K562 (cell line): Measurements from ENCODE around the gene NDUFAF5. TPM values are rescaled to one million over a fixed set of nuclear protein-coding genes. Genes with fewer than 3 reads are reported as not detected.

Source experiments
- ATAC-seq: fragments of 200-7000 bp; cut with Tn5 transposase; 3 replicates; pipeline ENCODE4 v1.9.1; 2020; ENCODE audit warnings: moderate library complexity
- BruUV-seq: library from RNA; stranded (reverse); fragments of 400-500 nt; replicated peaks from 2 replicates; lab custom pipeline; 2021; lab: Mats Ljungman, UMichigan
- CTCF ChIA-PET: fragments of 300-600 bp; formaldehyde crosslinking; extraction: SDS; loops from one replicate; lab custom pipeline; 2021; ENCODE audit warnings: low intra/inter-chr PET ratio; lab: Yijun Ruan, JAX
- POLR2A ChIA-PET: fragments of 300-600, 350-650 bp; sonication (Branson Sonifier 250); formaldehyde crosslinking; extraction: SDS; loops from one replicate; lab custom pipeline; 2021; ENCODE audit warnings: antibody characterized with exemption, inconsistent platforms; lab: Yijun Ruan, JAX
- DNase-seq, 4 experiments: peaks; one replicate each; pipeline versions ENCODE4 v3.0.0 to v3.0.0-alpha.2; 2011 to 2018; ENCODE audit warnings: low spot score in 3 of 4, mixed read lengths in 3 of 4; ENCODE audit errors: extremely low read depth in 1 of 4
- FAIRE-seq: peaks from 2 replicates; lab custom pipeline; 2011; peaks lifted over from hg19 to GRCh38; lab: Jason Lieb, UNC
- H2AFZ ChIP-seq: 2 replicates; pipeline ENCODE4 v1.6.0; 2011; ENCODE audit warnings: low read depth, low read length, control low read depth, inconsistent platforms
- H3K27ac ChIP-seq: fragments of 200-600 bp; 3 replicates; pipeline ENCODE4 v1.8.0; 2011; ENCODE audit warnings: low read depth, mild to moderate bottlenecking, control low read depth, inconsistent platforms, low read length, moderate library complexity, mixed read lengths; ENCODE audit errors: extremely low read depth
- H3K27me3 ChIP-seq, 2 experiments: fragments of 300-600 bp in 1 of 2; 2 replicates in 1 of 2; 3 replicates in 1 of 2; pipeline versions ENCODE4 v1.6.0 to v1.8.0; 2011; ENCODE audit warnings: inconsistent platforms in 2 of 2, low read length in 2 of 2, mild to moderate bottlenecking in 1 of 2, mixed read lengths in 1 of 2, moderate library complexity in 1 of 2; ENCODE audit not compliant: control insufficient read depth in 2 of 2, insufficient read depth in 2 of 2
- H3K36me3 ChIP-seq: fragments of 300-600 bp; 3 replicates; pipeline ENCODE4 v1.8.0; 2011; ENCODE audit warnings: mild to moderate bottlenecking, low read length, inconsistent platforms; ENCODE audit not compliant: control insufficient read depth, insufficient read depth
- H3K4me1 ChIP-seq, 2 experiments: fragments of 200-600 bp in 1 of 2; replicated peaks in 1 of 2; 2 replicates in 1 of 2; 3 replicates in 1 of 2; pipeline versions ENCODE4 v1.5.1 to v1.8.0; 2011; ENCODE audit warnings: inconsistent platforms in 2 of 2, low read length in 2 of 2, mild to moderate bottlenecking in 1 of 2, mixed read lengths in 1 of 2, moderate library complexity in 1 of 2; ENCODE audit not compliant: control insufficient read depth in 2 of 2, insufficient read depth in 2 of 2
- H3K4me2 ChIP-seq: 2 replicates; pipeline ENCODE4 v1.6.1; 2011; ENCODE audit warnings: low read length, control low read depth, inconsistent platforms, mixed read lengths; ENCODE audit not compliant: insufficient read depth
- H3K4me3 ChIP-seq: fragments of 200-600 bp; sonication (generic), shearing (Covaris generic); 2 replicates; pipeline ENCODE4 v1.5.1; 2016; ENCODE audit warnings: control low read depth, inconsistent platforms
- H3K79me2 ChIP-seq: fragments of 200-600 bp; 3 replicates; pipeline ENCODE4 v1.8.0; 2011; ENCODE audit warnings: low read length, inconsistent platforms; ENCODE audit not compliant: control insufficient read depth, insufficient read depth
- H3K9ac ChIP-seq, 2 experiments: 2 replicates each; pipeline versions ENCODE4 v1.6.0 to v1.6.1; 2011; ENCODE audit warnings: low read depth in 2 of 2, low read length in 2 of 2, control low read depth in 1 of 2, inconsistent platforms in 1 of 2, mild to moderate bottlenecking in 1 of 2, mixed read lengths in 1 of 2; ENCODE audit not compliant: insufficient read depth in 1 of 2
- H3K9me1 ChIP-seq: one replicate; pipeline ENCODE4 v1.6.0; 2011; ENCODE audit warnings: inconsistent platforms, mild to moderate bottlenecking, low read length, moderate library complexity; ENCODE audit not compliant: control insufficient read depth, insufficient read depth
- H3K9me3 ChIP-seq: replicated peaks from 2 replicates; pipeline ENCODE4 v1.5.1; 2011; ENCODE audit warnings: low read depth, low read length, inconsistent platforms; ENCODE audit not compliant: control insufficient read depth, insufficient read depth
- H4K20me1 ChIP-seq: replicated peaks from 2 replicates; pipeline ENCODE4 v1.6.1; 2011; ENCODE audit warnings: low read length, inconsistent platforms, mixed read lengths; ENCODE audit not compliant: control insufficient read depth, insufficient read depth
- CGGBP1 ChIP-seq: fragments of 250-450 bp; sonication (Bioruptor Pico); IDR thresholded peaks from 2 replicates; pipeline ENCODE4 v1.9.0; 2021; ENCODE audit warnings: mild to moderate bottlenecking
- HDAC3 ChIP-seq: fragments of 450-650 bp; IDR thresholded peaks from 2 replicates; pipeline ENCODE4 v1.6.1; 2018; ENCODE audit warnings: borderline replicate concordance, mild to moderate bottlenecking, moderate library complexity; ENCODE audit not compliant: partially characterized antibody
- RNF2 ChIP-seq: sonication (generic); IDR thresholded peaks from 2 replicates; pipeline ENCODE4 v1.6.1; 2016
- TFE3 ChIP-seq: fragments of 450-650 bp; formaldehyde crosslinking; IDR thresholded peaks from 2 replicates; pipeline ENCODE4 v1.4.0; 2020; ENCODE audit warnings: mild to moderate bottlenecking, mixed read lengths
- TRIM24 ChIP-seq, 2 experiments: fragments of 450-650 bp; IDR thresholded peaks; 2 replicates each; pipeline ENCODE4 v1.6.1; 2016
- ZNF184 ChIP-seq: sonication (generic); formaldehyde crosslinking; IDR thresholded peaks from 2 replicates; pipeline ENCODE4 v1.5.0; 2020; ENCODE audit warnings: missing genetic modification reagents
- ZNF77 ChIP-seq: fragments of 250-450 bp; sonication (Bioruptor Pico); IDR thresholded peaks from 2 replicates; pipeline ENCODE4 v1.5.0; 2020
- WGBS: fragments of 100-300 bp; shearing (Covaris generic); methylation state at CpG from one replicate; pipeline ENCODE4 v1.1.6; 2016; ENCODE audit warnings: low coverage, mixed read lengths; ENCODE audit not compliant: insufficient coverage; ENCODE audit errors: missing lambda C conversion rate; 5-methylcytosine and 5-hydroxymethylcytosine counted together
- in situ Hi-C: fragments of 300-500 bp; cut with MboI; formaldehyde crosslinking; loops from 4 replicates; pipeline ENCODE4 v1.15.0; 2018; ENCODE audit warnings: inconsistent platforms, mixed read lengths
- intact Hi-C: fragments of 100-400 bp; cut with micrococcal nuclease; formaldehyde crosslinking; loops from 2 replicates; pipeline ENCODE4 v1.14.2; 2022
- polyA plus RNA-seq, 8 experiments: library from polyadenylated mRNA; depleted of rRNA in 4 of 8; stranded (reverse) in 5 of 8; unstranded in 3 of 8; fragments of >200 nt; fragmentation: Nextera tagmentation in 2 of 8; fragmentation: Illumina TruSeq in 1 of 8; extraction: Ambion mirVana in 2 of 8; extraction: Trizol in 1 of 8; gene quantifications; 2 replicates each; pipeline versions ENCODE4 v1.2.1 to v1.2.3, GENCODE V29; 2011 to 2014; ENCODE audit warnings: inconsistent platforms in 1 of 8, missing spikeins in 1 of 8
- total RNA-seq, 7 experiments: library from RNA; depleted of rRNA in 6 of 7; stranded (reverse); fragments of >200 nt in 6 of 7; fragmentation: Illumina TruSeq in 2 of 7; extraction: Trizol in 2 of 7; gene quantifications; 2 replicates each; pipeline versions ENCODE4 v1.2.1 to v1.2.3, GENCODE V29; 2011 to 2021; ENCODE audit warnings: low replicate concordance in 1 of 7

NDUFAF5 gene
- total and polyA plus RNA-seq, 9 of the 15 experiments (the other 6 are each of a cell fraction or from before 2014, with no cell fraction given): 17.2 to 33.1 (median 27.3) TPM

- H3K4me2 ChIP-seq: no peak overlapping the region
- H3K4me1 ChIP-seq: no peaks in the 10 kb centered on the region
- CTCF ChIA-PET: no interaction called here
- POLR2A ChIA-PET: no interaction called here
- no peak overlapping the region for H3K9ac ChIP-seq
- WGBS: 100% methylated on average over 3 of the region's 3 CpGs
- TF ChIP-seq CGGBP1 (CRISPR knock-in tag): no peak
- TF ChIP-seq TRIM24 (IDR thresholded peaks at IDR 0.05): no peak
- no peak for TF ChIP-seq ZNF184 (CRISPR knock-in tag)
- no peak for TF ChIP-seq RNF2
- TF ChIP-seq HDAC3: no peak
- TF ChIP-seq, all 486 proteins: peak for 0
- H3K79me2 ChIP-seq: no peaks in the 10 kb centered on the region
- no peaks in the 10 kb centered on the region for H3K27me3 ChIP-seq
- ATAC-seq (no peak), DNase-seq (no peak), FAIRE-seq (no peak)
- H4K20me1 ChIP-seq: no peaks in the 10 kb centered on the region
- H3K4me3 ChIP-seq: no peak overlapping the region
- H3K9me3 ChIP-seq: no peaks in the 10 kb centered on the region
- in situ Hi-C loops (no loop called here), intact Hi-C loops (no loop called here)
- peaks cover 43% of the 10 kb centered on the region; the same call in 2 of the 3 replicates for H3K36me3 ChIP-seq
- H3K27ac ChIP-seq: no peak overlapping the region
- no peaks in the 10 kb centered on the region for H3K9me1 ChIP-seq
- no TSS peak for BruUV-seq
- H2AFZ ChIP-seq: no peak overlapping the region
Observed at GRCh38 chr20:13749811-13750210, 35.0 kb upstream of the NDUFAF5 start.

GRCh38 chr20:13753436-13754036 is 31.3 kb upstream of the NDUFAF5 start:
- H3K4me1 ChIP-seq: no peaks in the 10 kb centered on the region
- no peak overlapping the region for H3K9ac ChIP-seq
- no peaks in the 10 kb centered on the region for H3K79me2 ChIP-seq
- H3K9me3 ChIP-seq: no peaks in the 10 kb centered on the region
- in situ Hi-C loops (no loop called here), intact Hi-C loops (no loop called here)
- WGBS: 86% methylated on average over 2 of the region's 2 CpGs
- H3K9me1 ChIP-seq: no peaks in the 10 kb centered on the region
- POLR2A ChIA-PET: interaction anchor here (1.0 kb wide), 1 partner anchor 38 kb away, joined by 3 read pairs; no protein-coding TSS in a partner anchor
- no peaks in the 10 kb centered on the region for H4K20me1 ChIP-seq
- H3K27ac ChIP-seq: no peak overlapping the region
- peaks cover 64% of the 10 kb centered on the region; the same call in 2 of the 3 replicates for H3K36me3 ChIP-seq
- no peak overlapping the region for H3K4me2 ChIP-seq
- H2AFZ ChIP-seq: no peak overlapping the region
- ATAC-seq (no peak), DNase-seq (no peak), FAIRE-seq (no peak)
- BruUV-seq: TSS peak; percentile 10
- 0 out of 2 replicates have a peak, but pooled peaks have one; percentile 5 for TF ChIP-seq TFE3 (CRISPR knock-in tag)
- TF ChIP-seq ZNF77: no peak
- CTCF ChIA-PET: no interaction called here
- H3K27me3 ChIP-seq: no peaks in the 10 kb centered on the region
- H3K4me3 ChIP-seq: no peak overlapping the region
